ENCODE results near the gene DNAH8. TPM values are rescaled to one million over a fixed set of nuclear protein-coding genes. Genes with fewer than 3 reads are reported as not detected.

DNAH8 gene
- total and polyA plus RNA-seq, 10 donors: 0.20 to 15.6 (median 5.2) TPM

GRCh38 chr6:39062014-39062740 lies 347.1 kb downstream of the DNAH8 start:
- Histone ChIP-seq H3K36me3 (no peaks in the 10 kb centered on the region), H3K9me3 (no peaks in the 10 kb centered on the region), H3K27ac (no peak overlapping the region), H3K27me3 (replicated peaks in 1 of 7) (peaks cover 0 to 68% (median 0%) of the 10 kb centered on the region in 7 donors), H3K4me3 (no peak overlapping the region), H3K4me1 (no peaks in the 10 kb centered on the region)
- intact Hi-C loops (cut with DNase I; ENCODE audit: low total_unique reads): no loop called here
- TF ChIP-seq CTCF (IDR thresholded peaks at IDR 0.05 in 8 of 11, conservative IDR thresholded peaks at IDR 0.05 in 3 of 11): no peak
- DNase-seq: no peak
- WGBS, 5 donors: 61 to 76% (median 64%) methylated on average over 10 of the region's 10 CpGs

- no peak for DNase-seq
Observed at GRCh38 chr6:39063526-39063925, 348.4 kb downstream of the DNAH8 start.

GRCh38 chr6:39065561-39065960 lies 350.4 kb downstream of the DNAH8 start:
- TF ChIP-seq POLR2AphosphoS5 (IDR thresholded peaks at IDR 0.05) (no peak), CTCF (IDR thresholded peaks at IDR 0.05 in 8 of 11, conservative IDR thresholded peaks at IDR 0.05 in 3 of 11) (no peak), POLR2A (IDR thresholded peaks at IDR 0.05) (no peak)
- peaks cover 0 to 52% (median 0%) of the 10 kb centered on the region in 7 donors for H3K27me3 ChIP-seq (replicated peaks in 1 of 7)
- no peak overlapping the region for H3K4me3 ChIP-seq
- WGBS, 5 donors: 87 to 94% (median 91%) methylated on average over 8 of the region's 8 CpGs
- H3K36me3 ChIP-seq: no peaks in the 10 kb centered on the region
- peak; percentile 49 for DNase-seq
- no peaks in the 10 kb centered on the region for H3K9me3 ChIP-seq
- no peak overlapping the region for H3K27ac ChIP-seq
- H3K4me1 ChIP-seq: no peaks in the 10 kb centered on the region
- intact Hi-C loops (cut with DNase I; ENCODE audit: low total_unique reads): no loop called here

More at GRCh38 chr6:39063526-39063925, 348.4 kb downstream of the DNAH8 start:
- intact Hi-C loops (cut with DNase I; ENCODE audit: low total_unique reads): no loop called here
- Histone ChIP-seq H3K4me3 (no peak overlapping the region), H3K9me3 (no peaks in the 10 kb centered on the region), H3K27ac (no peak overlapping the region), H3K4me1 (no peaks in the 10 kb centered on the region), H3K27me3 (replicated peaks in 1 of 7) (peaks cover 0 to 67% (median 0%) of the 10 kb centered on the region in 7 donors), H3K36me3 (no peaks in the 10 kb centered on the region)
- 44 to 77% (median 56%) methylated on average over 1 of the region's 1 CpG for WGBS, 5 donors
- TF ChIP-seq CTCF (IDR thresholded peaks at IDR 0.05 in 8 of 11, conservative IDR thresholded peaks at IDR 0.05 in 3 of 11) (no peak), POLR2A (IDR thresholded peaks at IDR 0.05) (no peak), POLR2AphosphoS5 (IDR thresholded peaks at IDR 0.05) (no peak)

GRCh38 chr6:39068391-39068790 lies 353.3 kb downstream of the DNAH8 start:
- no peaks in the 10 kb centered on the region for H3K9me3 ChIP-seq
- WGBS, 5 donors: 67 to 77% (median 73%) methylated on average over 7 of the region's 7 CpGs

More at GRCh38 chr6:39068391-39068790, 353.3 kb downstream of the DNAH8 start:
- Histone ChIP-seq H3K36me3 (no peaks in the 10 kb centered on the region), H3K27me3 (replicated peaks in 1 of 7) (peaks cover 0 to 36% (median 0%) of the 10 kb centered on the region in 7 donors), H3K27ac (no peak overlapping the region), H3K4me1 (no peaks in the 10 kb centered on the region), H3K4me3 (no peak overlapping the region)
- TF ChIP-seq POLR2AphosphoS5 (IDR thresholded peaks at IDR 0.05): no peak
- TF ChIP-seq POLR2A (IDR thresholded peaks at IDR 0.05): no peak
- no peak for TF ChIP-seq CTCF (IDR thresholded peaks at IDR 0.05 in 8 of 11, conservative IDR thresholded peaks at IDR 0.05 in 3 of 11)
- peak; percentile 37 for DNase-seq
- intact Hi-C loops (cut with DNase I; ENCODE audit: low total_unique reads): no loop called here

All from spleen (tissue), 11 donors.